ENCODE measurements around the gene OLFML3. TPM values are rescaled to one million over a fixed set of nuclear protein-coding genes. Genes with fewer than 3 reads are reported as not detected.

The OLFML3 gene
- total RNA-seq, 1 experiment from 2014 or later, result 171 TPM

DNA sequence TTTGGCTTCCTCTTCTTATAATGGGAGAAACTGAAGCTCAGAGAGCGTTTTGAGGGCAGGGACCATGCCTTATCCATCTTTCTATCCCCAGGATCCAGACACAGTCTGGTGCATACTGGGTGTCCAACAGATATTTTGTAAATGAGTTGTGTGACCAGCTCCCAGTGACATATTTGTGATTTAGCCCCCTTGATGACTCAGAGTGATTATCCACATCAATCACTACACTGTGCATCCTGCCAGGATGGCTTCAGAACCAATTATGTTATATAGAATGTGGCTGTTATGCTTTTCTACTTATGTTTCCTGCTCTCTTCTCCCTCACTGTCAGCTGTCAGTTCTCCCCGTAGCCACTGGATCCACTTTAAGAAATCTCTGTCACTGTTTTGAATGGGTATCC is 11.3 kb downstream of the OLFML3 start:
- H4K20me1 ChIP-seq (ENCODE audit: control insufficient read depth, insufficient read depth, insufficient read length), result no peaks in the 10 kb centered on the region
- H3K56ac ChIP-seq (ENCODE audit: insufficient read length, low read depth, low read length), result no peak overlapping the region
- H3K23me2 ChIP-seq (ENCODE audit: insufficient read length, low read depth, low read length, poor library complexity, severe bottlenecking), result no peaks in the 10 kb centered on the region
- no peak overlapping the region for H2BK15ac ChIP-seq (ENCODE audit: low read depth, low read length)
- peaks cover 3% of the 10 kb centered on the region for H3K9me3 ChIP-seq (ENCODE audit: control insufficient read depth, low read depth, low read length)
- no peaks in the 10 kb centered on the region for H3K79me2 ChIP-seq (ENCODE audit: insufficient read depth, low read length)
- no peak overlapping the region for H3K27ac Mint-ChIP-seq
- no peak overlapping the region for H4K91ac ChIP-seq (ENCODE audit: insufficient read length, low read depth, low read length)
- H2BK5ac ChIP-seq (ENCODE audit: insufficient read length, low read length), result no peak overlapping the region
- no peak overlapping the region for H3K4ac ChIP-seq (ENCODE audit: low read depth, low read length)
- no peaks in the 10 kb centered on the region for H3K4me1 ChIP-seq (ENCODE audit: insufficient read depth, low read length)
- no peak overlapping the region for H2BK20ac ChIP-seq (ENCODE audit: low read depth, low read length, poor library complexity, severe bottlenecking)
- peaks cover 3 to 4% of the 10 kb centered on the region in 2 experiments; a peak in 3 of 4 replicates for H3K4me1 Mint-ChIP-seq
- H2AFZ ChIP-seq (ENCODE audit: low read length), result no peak overlapping the region
- H3T11ph ChIP-seq (ENCODE audit: low read length), result no peak overlapping the region
- no peak overlapping the region for H2BK12ac ChIP-seq (ENCODE audit: insufficient read length, low read depth, low read length)
- H3K36me3 Mint-ChIP-seq (ENCODE audit: insufficient read depth in 1 of 3, low read depth in 3 of 3), result peaks cover 32 to 45% (median 40%) of the 10 kb centered on the region in 3 experiments
- H3K9me3 Mint-ChIP-seq, result peaks cover 35 to 43% of the 10 kb centered on the region in 2 experiments
- DNase-seq, result no peak
- no peak overlapping the region for H4K5ac ChIP-seq (ENCODE audit: insufficient read length, low read depth, low read length)
- H3K27me3 Mint-ChIP-seq (ENCODE audit: low read depth), result peaks cover 10% of the 10 kb centered on the region
- no peak overlapping the region for H3K27ac ChIP-seq (ENCODE audit: insufficient read length, low read depth, low read length)
- H3K4me3 Mint-ChIP-seq, result no peak overlapping the region
- no peak overlapping the region for H4K8ac ChIP-seq (replicated peaks; ENCODE audit: insufficient read length, low read depth, low read length)
- no peak overlapping the region for H3K23ac ChIP-seq (ENCODE audit: insufficient read length, low read depth, low read length)
- no peak overlapping the region for H2BK120ac ChIP-seq (ENCODE audit: low read depth, low read length, poor library complexity, severe bottlenecking)
- TF ChIP-seq, protein P1, sequence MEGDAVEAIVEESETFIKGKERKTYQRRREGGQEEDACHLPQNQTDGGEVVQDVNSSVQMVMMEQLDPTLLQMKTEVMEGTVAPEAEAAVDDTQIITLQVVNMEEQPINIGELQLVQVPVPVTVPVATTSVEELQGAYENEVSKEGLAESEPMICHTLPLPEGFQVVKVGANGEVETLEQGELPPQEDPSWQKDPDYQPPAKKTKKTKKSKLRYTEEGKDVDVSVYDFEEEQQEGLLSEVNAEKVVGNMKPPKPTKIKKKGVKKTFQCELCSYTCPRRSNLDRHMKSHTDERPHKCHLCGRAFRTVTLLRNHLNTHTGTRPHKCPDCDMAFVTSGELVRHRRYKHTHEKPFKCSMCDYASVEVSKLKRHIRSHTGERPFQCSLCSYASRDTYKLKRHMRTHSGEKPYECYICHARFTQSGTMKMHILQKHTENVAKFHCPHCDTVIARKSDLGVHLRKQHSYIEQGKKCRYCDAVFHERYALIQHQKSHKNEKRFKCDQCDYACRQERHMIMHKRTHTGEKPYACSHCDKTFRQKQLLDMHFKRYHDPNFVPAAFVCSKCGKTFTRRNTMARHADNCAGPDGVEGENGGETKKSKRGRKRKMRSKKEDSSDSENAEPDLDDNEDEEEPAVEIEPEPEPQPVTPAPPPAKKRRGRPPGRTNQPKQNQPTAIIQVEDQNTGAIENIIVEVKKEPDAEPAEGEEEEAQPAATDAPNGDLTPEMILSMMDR (conservative IDR thresholded peaks at IDR 0.05), result no peak
- H3K18ac ChIP-seq (ENCODE audit: insufficient read length, low read depth, low read length), result no peak overlapping the region
- no peak overlapping the region for H3K4me2 ChIP-seq (ENCODE audit: insufficient read depth, insufficient read length, low read length)
- no peaks in the 10 kb centered on the region for H3K79me1 ChIP-seq (ENCODE audit: insufficient read depth, low read depth, low read length, poor library complexity, severe bottlenecking)
- no peak overlapping the region for H2AK5ac ChIP-seq (ENCODE audit: insufficient read length, low read length)
- no peak overlapping the region for H3K14ac ChIP-seq (ENCODE audit: insufficient read depth, low read length)
- H3K9ac ChIP-seq (ENCODE audit: extremely low read depth, insufficient read length, low read length), result no peak overlapping the region
- no peaks in the 10 kb centered on the region for H3K27me3 ChIP-seq (ENCODE audit: insufficient read depth, low read length)
- no CpG with 5 or more reads among the region's 2 CpGs for WGBS (ENCODE audit: extremely low coverage, insufficient read length, low lambda C conversion rate)

All from H9 (cell line).